ENCODE data around the gene PIP5K1C. TPM values are rescaled to one million over a fixed set of nuclear protein-coding genes. Genes with fewer than 3 reads are reported as not detected.

PIP5K1C gene
- total RNA-seq, 4 donors from 2014 or later, result 25.4 to 91.1 (median 36.4) TPM

DNA sequence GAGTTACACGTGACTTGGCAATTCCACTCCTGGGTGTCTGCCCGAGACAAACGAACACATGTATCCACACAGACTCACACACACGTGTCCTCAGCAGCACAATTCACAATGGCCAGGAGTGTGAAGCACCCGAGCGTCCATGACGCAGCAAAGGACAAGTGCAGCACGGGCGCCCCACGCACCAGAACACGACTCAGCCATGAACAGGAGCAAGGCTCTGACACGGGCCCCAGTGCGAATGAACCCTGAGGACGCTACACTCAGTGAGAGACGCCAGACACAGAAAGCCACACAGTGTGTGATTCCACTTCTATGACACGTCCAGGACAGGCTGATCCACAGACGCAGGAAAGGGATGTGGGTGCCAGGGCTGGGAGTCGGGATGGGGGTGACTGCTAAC, 36.4 kb downstream of the PIP5K1C start:
- Histone ChIP-seq H3K27me3 (no peaks in the 10 kb centered on the region), H3K9me3 (no peaks in the 10 kb centered on the region), H3K27ac (no peak overlapping the region), H3K4me3 (no peak overlapping the region), H3K36me3 (peaks cover 0 to 17% (median 8%) of the 10 kb centered on the region in 4 donors), H3K4me1 (peaks cover 4 to 19% (median 13%) of the 10 kb centered on the region in 4 donors)
- intact Hi-C loops (cut with DNase I; ENCODE audit: low total_unique reads) (no loop called here), in situ Hi-C loops (cut with MboI; ENCODE audit: low pct_ligation_motif_present in 1 of 4, low pct_unique_long_range_greater_than_20kb in 1 of 4, low sequenced_read_pairs in 3 of 4) (loop anchor here in 1 of 4 donors (5.0 kb wide), 1 partner anchor 38 kb away; the partner anchor contains the start of gene PIP5K1C)
- TF ChIP-seq EP300 (IDR thresholded peaks at IDR 0.05; ENCODE audit: low read depth), result no peak
- TF ChIP-seq POLR2AphosphoS5 (IDR thresholded peaks at IDR 0.05), result no peak
- TF ChIP-seq, protein P1, sequence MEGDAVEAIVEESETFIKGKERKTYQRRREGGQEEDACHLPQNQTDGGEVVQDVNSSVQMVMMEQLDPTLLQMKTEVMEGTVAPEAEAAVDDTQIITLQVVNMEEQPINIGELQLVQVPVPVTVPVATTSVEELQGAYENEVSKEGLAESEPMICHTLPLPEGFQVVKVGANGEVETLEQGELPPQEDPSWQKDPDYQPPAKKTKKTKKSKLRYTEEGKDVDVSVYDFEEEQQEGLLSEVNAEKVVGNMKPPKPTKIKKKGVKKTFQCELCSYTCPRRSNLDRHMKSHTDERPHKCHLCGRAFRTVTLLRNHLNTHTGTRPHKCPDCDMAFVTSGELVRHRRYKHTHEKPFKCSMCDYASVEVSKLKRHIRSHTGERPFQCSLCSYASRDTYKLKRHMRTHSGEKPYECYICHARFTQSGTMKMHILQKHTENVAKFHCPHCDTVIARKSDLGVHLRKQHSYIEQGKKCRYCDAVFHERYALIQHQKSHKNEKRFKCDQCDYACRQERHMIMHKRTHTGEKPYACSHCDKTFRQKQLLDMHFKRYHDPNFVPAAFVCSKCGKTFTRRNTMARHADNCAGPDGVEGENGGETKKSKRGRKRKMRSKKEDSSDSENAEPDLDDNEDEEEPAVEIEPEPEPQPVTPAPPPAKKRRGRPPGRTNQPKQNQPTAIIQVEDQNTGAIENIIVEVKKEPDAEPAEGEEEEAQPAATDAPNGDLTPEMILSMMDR (IDR thresholded peaks at IDR 0.05), result no peak
- no peak for TF ChIP-seq POLR2A (IDR thresholded peaks at IDR 0.05)
- 96% methylated on average over 18 of the region's 18 CpGs; no CpG with 5 or more reads in 1 of the 2 donors for WGBS, 2 donors (ENCODE audit: low coverage in 1 of 2)
- DNase-seq, result no peak

DNA sequence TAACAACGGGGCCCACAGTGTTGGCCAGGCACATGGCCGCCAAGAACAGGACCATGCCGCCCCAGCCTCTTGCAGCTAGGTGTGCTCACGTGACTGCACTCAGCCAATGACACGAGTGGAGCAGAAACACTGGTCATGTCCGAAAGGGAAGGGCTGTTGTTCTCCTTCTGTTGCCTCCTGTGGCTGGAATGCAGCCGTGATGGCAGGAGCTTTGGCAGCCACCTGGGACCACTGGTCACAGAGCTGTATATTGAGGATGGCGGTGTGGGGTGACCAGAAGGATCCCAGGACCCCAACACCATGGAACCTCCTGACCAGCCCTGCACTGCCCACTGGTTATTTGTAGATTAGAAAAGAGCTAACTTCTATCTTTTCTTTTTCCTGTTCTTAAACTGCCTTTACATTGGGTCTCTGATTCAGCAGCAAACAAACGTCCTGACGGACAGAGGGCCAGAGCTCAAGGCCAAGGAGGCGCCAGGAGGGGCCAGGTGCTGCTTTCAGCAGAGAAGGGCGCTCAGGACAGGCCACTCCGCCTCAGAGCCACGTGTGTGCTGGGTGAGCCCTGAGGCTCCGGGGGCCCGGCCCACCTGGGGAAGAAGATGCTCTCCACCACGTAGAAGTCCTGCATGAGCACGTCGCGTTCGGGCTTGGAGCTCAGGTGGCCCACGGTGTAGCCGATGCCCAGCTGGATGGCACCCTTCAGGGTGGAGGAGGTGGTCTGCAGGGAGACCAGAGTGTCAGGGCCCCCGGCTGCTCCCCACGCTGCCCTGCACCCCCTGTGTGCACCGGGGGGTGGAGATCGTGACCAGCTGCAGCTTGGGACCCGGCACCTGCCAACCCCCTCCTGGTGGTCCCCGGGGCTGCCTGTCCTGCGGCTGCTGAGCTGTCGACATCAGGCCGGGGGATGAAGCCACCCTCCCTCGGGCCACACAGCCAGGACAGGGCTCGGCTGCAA, 38.7 kb downstream of the PIP5K1C start:
- Histone ChIP-seq H3K9me3 (no peaks in the 10 kb centered on the region), H3K36me3 (peaks cover 0 to 27% (median 12%) of the 10 kb centered on the region in 4 donors), H3K27ac (no peak overlapping the region), H3K4me1 (peaks cover 0 to 8% (median 1%) of the 10 kb centered on the region in 4 donors), H3K4me3 (no peak overlapping the region), H3K27me3 (no peaks in the 10 kb centered on the region)
- no peak for DNase-seq
- 95% methylated on average over 23 of the region's 34 CpGs; no CpG with 5 or more reads in 1 of the 2 donors for WGBS, 2 donors (ENCODE audit: low coverage in 1 of 2)
- intact Hi-C loops (cut with DNase I; ENCODE audit: low total_unique reads) (no loop called here), in situ Hi-C loops (cut with MboI; ENCODE audit: low pct_ligation_motif_present in 1 of 4, low pct_unique_long_range_greater_than_20kb in 1 of 4, low sequenced_read_pairs in 3 of 4) (loop anchor here in 1 of 4 donors (5.0 kb wide), 1 partner anchor 41 kb away; the partner anchor contains the start of gene PIP5K1C)
- TF ChIP-seq POLR2A (IDR thresholded peaks at IDR 0.05), result no peak

DNA sequence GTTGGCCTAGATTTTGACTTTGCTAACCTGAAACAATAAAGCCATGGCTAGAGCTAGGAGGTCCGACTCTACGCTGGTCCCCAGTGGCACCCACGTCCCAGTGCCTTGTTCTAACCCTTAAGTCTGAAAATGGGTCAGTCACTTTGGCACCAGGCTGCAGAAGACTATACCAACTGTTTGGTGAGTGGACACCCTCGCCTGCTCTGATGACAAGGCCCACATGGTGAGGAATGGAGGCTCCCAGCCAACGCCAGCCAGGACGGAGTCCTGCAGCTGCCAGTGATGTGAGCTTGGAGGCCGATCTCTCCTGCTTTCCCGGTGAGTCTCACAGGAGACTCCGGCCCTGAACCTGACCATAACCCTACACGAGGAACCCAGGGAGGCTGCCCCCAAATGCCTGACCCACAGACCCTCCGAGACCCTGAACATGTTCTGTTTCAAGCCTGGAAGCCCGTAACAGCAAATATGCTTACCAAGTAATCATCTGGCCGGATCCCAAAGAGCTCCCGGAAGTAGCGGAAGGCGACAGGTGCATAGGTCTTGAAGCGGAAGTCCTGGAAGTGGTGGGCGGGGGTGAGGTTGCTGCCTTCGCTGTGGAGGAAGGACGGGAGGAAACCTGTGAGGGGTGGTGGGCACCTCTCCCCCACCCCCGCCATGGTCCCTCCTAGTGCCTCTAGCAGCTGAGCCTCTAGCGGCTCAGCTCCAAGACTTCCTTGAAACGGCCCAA, 39.6 kb downstream of the PIP5K1C start:
- no peaks in the 10 kb centered on the region for H3K27me3 ChIP-seq
- no peak for TF ChIP-seq POLR2A (IDR thresholded peaks at IDR 0.05)
- TF ChIP-seq POLR2AphosphoS5 (IDR thresholded peaks at IDR 0.05), result no peak
- no peak for TF ChIP-seq EP300 (IDR thresholded peaks at IDR 0.05; ENCODE audit: low read depth)
- TF ChIP-seq, protein P1 (IDR thresholded peaks at IDR 0.05), result no peak
- no peaks in the 10 kb centered on the region for H3K9me3 ChIP-seq
- H3K27ac ChIP-seq, result no peak overlapping the region
- in situ Hi-C loops (cut with MboI; ENCODE audit: low pct_ligation_motif_present in 1 of 4, low pct_unique_long_range_greater_than_20kb in 1 of 4, low sequenced_read_pairs in 3 of 4) (loop anchor here in 1 of 4 donors (5.0 kb wide), 1 partner anchor 42 kb away; the partner anchor contains the start of gene PIP5K1C), intact Hi-C loops (cut with DNase I; ENCODE audit: low total_unique reads) (no loop called here)
- WGBS, 2 donors (ENCODE audit: low coverage in 1 of 2), result 64 to 73% methylated on average over 7 to 23 of the region's 23 CpGs
- peaks cover 0 to 34% (median 12%) of the 10 kb centered on the region in 4 donors for H3K36me3 ChIP-seq
- no peak overlapping the region for H3K4me3 ChIP-seq
- H3K4me1 ChIP-seq, result peaks cover 0 to 2% (median 0%) of the 10 kb centered on the region in 4 donors
- no peak for DNase-seq

DNA sequence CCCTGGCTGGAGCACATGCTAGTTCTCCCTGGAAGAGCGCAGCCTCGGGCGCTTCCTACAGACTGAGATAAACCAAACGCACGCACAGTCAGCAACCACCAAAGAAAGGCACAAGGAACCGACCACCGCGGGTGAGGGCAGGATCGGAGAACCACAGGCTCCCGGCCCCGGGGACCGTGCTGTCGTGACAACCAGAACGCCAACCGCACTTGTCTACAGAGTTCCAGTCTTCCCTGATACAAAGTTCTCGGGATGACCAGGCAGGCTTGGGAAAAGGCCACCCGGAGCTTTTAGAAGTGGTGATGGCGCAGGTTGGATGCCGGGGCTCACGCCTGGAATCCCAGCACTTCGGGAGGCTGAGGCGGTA, 40.5 kb downstream of the PIP5K1C start:
- no peaks in the 10 kb centered on the region for H3K4me1 ChIP-seq
- no peak for DNase-seq
- TF ChIP-seq POLR2A (IDR thresholded peaks at IDR 0.05), result no peak
- TF ChIP-seq EP300 (IDR thresholded peaks at IDR 0.05; ENCODE audit: low read depth), result no peak
- TF ChIP-seq, protein P1 (IDR thresholded peaks at IDR 0.05), result no peak
- TF ChIP-seq POLR2AphosphoS5 (IDR thresholded peaks at IDR 0.05), result no peak
- H3K27me3 ChIP-seq, result no peaks in the 10 kb centered on the region
- 90% methylated on average over 17 of the region's 22 CpGs; no CpG with 5 or more reads in 1 of the 2 donors for WGBS, 2 donors (ENCODE audit: low coverage in 1 of 2)
- H3K36me3 ChIP-seq, result peaks cover 0 to 34% (median 12%) of the 10 kb centered on the region in 4 donors
- H3K27ac ChIP-seq, result no peak overlapping the region
- intact Hi-C loops (cut with DNase I; ENCODE audit: low total_unique reads), result no loop called here
- no peaks in the 10 kb centered on the region for H3K9me3 ChIP-seq
- in situ Hi-C loops (cut with MboI; ENCODE audit: low pct_ligation_motif_present in 1 of 4, low pct_unique_long_range_greater_than_20kb in 1 of 4, low sequenced_read_pairs in 3 of 4), result loop anchor here in 1 of 4 donors (5.0 kb wide), 1 partner anchor 43 kb away; the partner anchor contains the start of gene PIP5K1C
- no peak overlapping the region for H3K4me3 ChIP-seq
